Right renal pelvis (tissue), 4 donors: ENCODE results near the gene UQCRFS1. TPM values are rescaled to one million over a fixed set of nuclear protein-coding genes. Genes with fewer than 3 reads are reported as not detected.

ENCODE experiments used
- DNase-seq, 4 donors: peaks; one replicate each; pipeline ENCODE4 v3.0.0-alpha.2; 2013; ENCODE audit warnings: low read depth in 4 of 4, low spot score in 3 of 4, missing footprints in 1 of 4
- polyA plus RNA-seq, 4 donors: library from polyadenylated mRNA; unstranded; fragments of 120-200 nt; gene quantifications; one replicate each; pipeline ENCODE4 v1.2.1, GENCODE V29; 2013; ENCODE audit not compliant: insufficient read length in 4 of 4

Gene UQCRFS1
- polyA plus RNA-seq, 4 donors: 33.0 to 37.9 (median 34.3) TPM

- no peak for DNase-seq
These were observed 42.4 kb downstream of the UQCRFS1 start for GRCh38 chr19:29170554-29170953.

- DNase-seq: no peak
These were observed 50.3 kb downstream of the UQCRFS1 start for GRCh38 chr19:29162694-29163093.

GRCh38 chr19:29155683-29156082 lies 57.3 kb downstream of the UQCRFS1 start:
- no peak for DNase-seq
